Dedifferentiated amniotic fluid mesenchymal stem cell (primary cell): ENCODE results near the gene ERAL1.
"Not testable (repeated sequence)": the region's sequence is repeated elsewhere in the genome, so short reads cannot be mapped to it uniquely, and the experiment has no call there.

Source experiments
- DNase-seq: peaks from one replicate; pipeline ENCODE4 v3.0.0-alpha.2; 2016; ENCODE audit errors: extremely low spot score

ERAL1 gene

GRCh38 chr17:28899212-28899815 is 44.5 kb downstream of the ERAL1 start:
- no peak for DNase-seq

GRCh38 chr17:28900986-28901726 is 46.3 kb downstream of the ERAL1 start:
- no peak for DNase-seq

- DNase-seq, result no peak
These were observed 47.3 kb downstream of the ERAL1 start for GRCh38 chr17:28901866-28902818.

- DNase-seq, result peak; percentile 58
These were observed 48.2 kb downstream of the ERAL1 start, which contains the start of gene DHRS13 for GRCh38 chr17:28902819-28903545. TSS of gene DHRS13 (minus strand) at chr17:28903079. CDS start at chr17:28902944, 135 bp downstream.

GRCh38 chr17:28903546-28903841 is 48.7 kb downstream of the ERAL1 start:
- not testable (repeated sequence) for DNase-seq

- no peak for DNase-seq
These were observed 50.0 kb downstream of the ERAL1 start for GRCh38 chr17:28904800-28905199.

- no peak for DNase-seq
These were observed 51.5 kb downstream of the ERAL1 start for GRCh38 chr17:28906276-28906675.

- no peak for DNase-seq
These were observed 52.1 kb downstream of the ERAL1 start for GRCh38 chr17:28906706-28907438.

GRCh38 chr17:28907709-28908475 is 53.1 kb downstream of the ERAL1 start:
- no peak for DNase-seq

- peak; percentile 76 for DNase-seq
These were observed 53.9 kb downstream of the ERAL1 start for GRCh38 chr17:28908640-28909167.

- no peak for DNase-seq
These were observed 55.7 kb downstream of the ERAL1 start for GRCh38 chr17:28910534-28910933.
